Measurements from ENCODE around the gene SEMA3D. TPM values are rescaled to one million over a fixed set of nuclear protein-coding genes. Genes with fewer than 3 reads are reported as not detected.

The SEMA3D gene
- total RNA-seq, 3 donors from 2014 or later (not counting 1 experiment from before 2014, with no cell fraction given) = not detected

- Mint-ChIP-seq H3K36me3 (peaks cover 8% of the 10 kb centered on the region), H3K27ac (no peak overlapping the region), H3K4me3 (no peak overlapping the region), H3K9me3 (peaks cover 14 to 19% of the 10 kb centered on the region in 2 donors), H3K27me3 (ENCODE audit: low read depth in 2 of 2) (no peaks in the 10 kb centered on the region), H3K4me1 (no peaks in the 10 kb centered on the region)
- intact Hi-C loops (cut with micrococcal nuclease) = no loop called here
- H3K27ac ChIP-seq (ENCODE audit: low read length) = no peak overlapping the region
- H3K27me3 ChIP-seq (ENCODE audit: control insufficient read depth, insufficient read depth, low read length) = no peaks in the 10 kb centered on the region
- ATAC-seq = no peak
- TF ChIP-seq CTCF (IDR thresholded peaks at IDR 0.05) = no peak
- DNase-seq = no peak
- no peak overlapping the region for H3K4me3 ChIP-seq (ENCODE audit: low read length)
- no peaks in the 10 kb centered on the region for H3K4me1 ChIP-seq (ENCODE audit: control insufficient read depth, insufficient read depth, low read length)
- no peaks in the 10 kb centered on the region for H3K36me3 ChIP-seq (ENCODE audit: control insufficient read depth, insufficient read depth, low read length)
- H3K9me3 ChIP-seq (ENCODE audit: control insufficient read depth, insufficient read depth, low read length) = no peaks in the 10 kb centered on the region
These were observed 42.7 kb upstream of the SEMA3D start for GRCh38 chr7:85229544-85229943.

- TF ChIP-seq CTCF (IDR thresholded peaks at IDR 0.05) = no peak
- no peaks in the 10 kb centered on the region for H3K4me1 Mint-ChIP-seq
- DNase-seq (no peak), ATAC-seq (no peak)
- intact Hi-C loops (cut with micrococcal nuclease) = no loop called here
- 75% methylated on average over 2 of the region's 3 CpGs for WGBS (ENCODE audit: insufficient coverage)
- H3K27me3 Mint-ChIP-seq (ENCODE audit: low read depth in 2 of 2) = no peaks in the 10 kb centered on the region
- no peaks in the 10 kb centered on the region for H3K9me3 ChIP-seq (ENCODE audit: control insufficient read depth, insufficient read depth, low read length)
- H3K4me3 Mint-ChIP-seq = no peak overlapping the region
- no peaks in the 10 kb centered on the region for H3K27me3 ChIP-seq (ENCODE audit: control insufficient read depth, insufficient read depth, low read length)
- H3K36me3 ChIP-seq (ENCODE audit: control insufficient read depth, insufficient read depth, low read length) = no peaks in the 10 kb centered on the region
- H3K4me3 ChIP-seq (ENCODE audit: low read length) = no peak overlapping the region
- peaks cover 8% of the 10 kb centered on the region for H3K36me3 Mint-ChIP-seq
- H3K9me3 Mint-ChIP-seq = peaks cover 10 to 15% of the 10 kb centered on the region in 2 donors
- H3K27ac ChIP-seq (ENCODE audit: low read length) = no peak overlapping the region
- H3K27ac Mint-ChIP-seq = no peak overlapping the region
- H3K4me1 ChIP-seq (ENCODE audit: control insufficient read depth, insufficient read depth, low read length) = no peaks in the 10 kb centered on the region
These were observed 39.7 kb upstream of the SEMA3D start for GRCh38 chr7:85226361-85227085.

- Histone ChIP-seq H3K4me3 (ENCODE audit: low read length) (no peak overlapping the region), H3K27me3 (ENCODE audit: control insufficient read depth, insufficient read depth, low read length) (no peaks in the 10 kb centered on the region), H3K9me3 (ENCODE audit: control insufficient read depth, insufficient read depth, low read length) (no peaks in the 10 kb centered on the region), H3K36me3 (ENCODE audit: control insufficient read depth, insufficient read depth, low read length) (no peaks in the 10 kb centered on the region), H3K4me1 (ENCODE audit: control insufficient read depth, insufficient read depth, low read length) (no peaks in the 10 kb centered on the region), H3K27ac (ENCODE audit: low read length) (no peak overlapping the region)
- 93% methylated on average over 3 of the region's 3 CpGs for WGBS (ENCODE audit: insufficient coverage)
- intact Hi-C loops (cut with micrococcal nuclease) = no loop called here
- Mint-ChIP-seq H3K27me3 (ENCODE audit: low read depth in 2 of 2) (no peaks in the 10 kb centered on the region), H3K9me3 (peaks cover 5 to 9% of the 10 kb centered on the region in 2 donors), H3K27ac (no peak overlapping the region), H3K36me3 (no peaks in the 10 kb centered on the region), H3K4me3 (no peak overlapping the region), H3K4me1 (no peaks in the 10 kb centered on the region)
- TF ChIP-seq CTCF (IDR thresholded peaks at IDR 0.05) = no peak
- ATAC-seq = no peak
- DNase-seq = no peak
These were observed 37.3 kb upstream of the SEMA3D start for GRCh38 chr7:85224171-85224570.

- Histone ChIP-seq H3K4me1 (ENCODE audit: control insufficient read depth, insufficient read depth, low read length) (no peaks in the 10 kb centered on the region), H3K27me3 (ENCODE audit: control insufficient read depth, insufficient read depth, low read length) (no peaks in the 10 kb centered on the region), H3K36me3 (ENCODE audit: control insufficient read depth, insufficient read depth, low read length) (no peaks in the 10 kb centered on the region), H3K9me3 (ENCODE audit: control insufficient read depth, insufficient read depth, low read length) (no peaks in the 10 kb centered on the region), H3K27ac (ENCODE audit: low read length) (no peak overlapping the region), H3K4me3 (ENCODE audit: low read length) (no peak overlapping the region)
- Mint-ChIP-seq H3K36me3 (no peaks in the 10 kb centered on the region), H3K4me3 (no peak overlapping the region), H3K27ac (no peak overlapping the region), H3K27me3 (ENCODE audit: low read depth in 2 of 2) (no peaks in the 10 kb centered on the region), H3K9me3 (peaks cover 3 to 6% of the 10 kb centered on the region in 2 donors), H3K4me1 (no peaks in the 10 kb centered on the region)
- DNase-seq (no peak), ATAC-seq (no peak)
- intact Hi-C loops (cut with micrococcal nuclease) = no loop called here
- WGBS (ENCODE audit: insufficient coverage) = 92% methylated on average over 3 of the region's 4 CpGs
- TF ChIP-seq CTCF (IDR thresholded peaks at IDR 0.05) = no peak
These were observed 35.7 kb upstream of the SEMA3D start for GRCh38 chr7:85222522-85222921.

All from natural killer cell (primary cell).